Stimulated activated CD8-positive, alpha-beta memory T cell treated with anti-CD3 and anti-CD28 coated beads, Interleukin-7, amount 100 ng/mL, for 1 hour (primary cell): ENCODE results near the gene EMC9.

ENCODE experiments used
- DNase-seq, 2 donors: peaks; one replicate each; pipeline ENCODE4 v3.0.0-alpha.2; 2020; ENCODE audit warnings: low read depth in 2 of 2

Gene EMC9, protein sequence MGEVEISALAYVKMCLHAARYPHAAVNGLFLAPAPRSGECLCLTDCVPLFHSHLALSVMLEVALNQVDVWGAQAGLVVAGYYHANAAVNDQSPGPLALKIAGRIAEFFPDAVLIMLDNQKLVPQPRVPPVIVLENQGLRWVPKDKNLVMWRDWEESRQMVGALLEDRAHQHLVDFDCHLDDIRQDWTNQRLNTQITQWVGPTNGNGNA

DNA sequence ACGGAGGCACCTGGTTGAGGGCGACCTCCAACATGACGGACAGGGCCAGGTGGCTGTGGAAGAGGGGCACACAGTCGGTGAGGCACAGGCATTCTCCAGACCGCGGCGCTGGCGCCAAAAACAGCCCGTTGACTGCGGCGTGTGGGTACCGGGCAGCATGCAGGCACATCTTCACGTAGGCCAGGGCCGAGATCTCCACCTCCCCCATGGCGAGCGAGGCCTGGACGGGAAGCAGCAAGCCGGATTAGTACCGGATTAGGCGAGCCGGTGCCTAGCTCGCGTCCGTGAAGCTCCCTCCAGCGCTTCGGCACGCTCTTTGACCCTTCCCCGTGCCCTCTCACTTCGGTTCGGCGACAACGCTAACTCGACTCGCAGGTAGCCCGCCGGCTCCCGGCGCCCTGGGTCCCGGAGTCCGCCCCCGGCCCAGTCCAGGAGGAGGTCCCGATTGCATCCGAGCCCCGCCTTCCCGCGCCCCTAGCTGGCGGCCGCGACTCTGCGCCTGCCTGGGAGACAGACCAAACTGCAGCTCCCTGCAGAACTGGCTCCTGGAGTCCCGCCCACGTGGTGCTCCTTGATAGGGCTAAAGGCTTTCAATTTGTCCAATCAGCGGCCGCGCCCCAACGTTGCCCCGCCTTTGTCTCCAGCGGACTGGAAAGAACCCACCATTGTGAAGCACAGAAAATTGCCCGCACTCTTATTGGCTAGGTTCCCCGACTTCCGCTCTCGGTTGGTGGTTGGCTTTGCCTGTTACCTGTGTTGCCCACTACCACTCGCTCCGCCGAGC, at the start of gene EMC9:
EMC9 (minus strand) TSS at position 495 of the 784 bp plus-strand sequence; CDS start at position 208, 287 bp downstream.
- peak; percentile 97 to 98 for DNase-seq

DNA sequence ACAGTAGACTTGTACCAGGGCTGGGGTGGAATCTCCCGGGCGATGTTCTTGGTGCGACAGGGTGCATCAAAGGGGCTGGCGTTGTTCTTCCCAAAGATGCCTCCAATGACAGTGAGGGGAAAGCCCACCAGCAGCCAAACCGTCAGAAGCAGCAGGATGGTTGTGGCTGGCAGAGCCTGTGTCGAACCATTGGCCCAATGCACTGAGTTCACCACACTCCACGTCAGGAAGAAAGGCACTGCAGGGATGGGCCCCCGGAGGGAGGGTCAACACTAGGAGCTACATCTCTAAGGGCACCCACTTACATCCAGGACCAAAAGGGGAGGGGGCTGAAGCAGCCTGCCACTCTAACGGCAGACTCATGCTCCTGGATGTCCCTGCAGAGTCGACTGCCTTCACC, 49.0 kb upstream of the EMC9 start:
- DNase-seq: no peak

DNA sequence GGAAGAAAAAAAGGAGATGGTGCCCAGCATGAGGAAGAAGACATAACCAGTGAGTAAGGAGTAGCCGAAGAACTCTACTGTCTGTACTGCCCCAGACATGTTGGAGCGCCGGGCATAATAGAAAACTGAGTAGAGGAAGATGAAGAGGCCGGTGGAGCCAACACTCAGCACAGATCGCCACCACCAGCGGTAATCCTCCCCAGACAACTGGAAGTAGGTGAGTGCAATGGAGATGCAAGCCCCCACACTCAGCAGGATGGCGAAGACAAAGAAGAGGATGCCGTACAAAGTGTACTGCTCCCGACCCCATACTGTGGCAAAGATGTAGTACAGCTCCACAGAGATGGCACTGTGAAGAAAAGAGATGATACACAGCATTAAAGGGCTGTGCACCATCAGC, 48.1 kb upstream of the EMC9 start:
- no peak for DNase-seq

DNA sequence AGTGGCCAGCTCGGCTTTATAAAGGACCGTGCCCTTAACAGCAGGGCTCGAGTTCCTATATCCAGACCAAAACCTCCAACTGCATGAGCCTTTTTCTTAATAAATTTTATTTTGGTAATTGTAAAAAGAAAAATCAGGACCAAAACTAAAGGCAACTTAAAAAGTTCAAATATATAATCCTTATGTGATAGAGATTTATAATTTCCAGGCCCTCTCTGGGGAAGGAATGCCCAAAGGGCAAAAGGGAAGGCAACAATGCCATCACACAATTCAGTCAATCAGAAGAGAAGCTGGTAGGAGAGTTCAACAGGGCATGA, 47.6 kb upstream of the EMC9 start:
- DNase-seq: no peak

DNA sequence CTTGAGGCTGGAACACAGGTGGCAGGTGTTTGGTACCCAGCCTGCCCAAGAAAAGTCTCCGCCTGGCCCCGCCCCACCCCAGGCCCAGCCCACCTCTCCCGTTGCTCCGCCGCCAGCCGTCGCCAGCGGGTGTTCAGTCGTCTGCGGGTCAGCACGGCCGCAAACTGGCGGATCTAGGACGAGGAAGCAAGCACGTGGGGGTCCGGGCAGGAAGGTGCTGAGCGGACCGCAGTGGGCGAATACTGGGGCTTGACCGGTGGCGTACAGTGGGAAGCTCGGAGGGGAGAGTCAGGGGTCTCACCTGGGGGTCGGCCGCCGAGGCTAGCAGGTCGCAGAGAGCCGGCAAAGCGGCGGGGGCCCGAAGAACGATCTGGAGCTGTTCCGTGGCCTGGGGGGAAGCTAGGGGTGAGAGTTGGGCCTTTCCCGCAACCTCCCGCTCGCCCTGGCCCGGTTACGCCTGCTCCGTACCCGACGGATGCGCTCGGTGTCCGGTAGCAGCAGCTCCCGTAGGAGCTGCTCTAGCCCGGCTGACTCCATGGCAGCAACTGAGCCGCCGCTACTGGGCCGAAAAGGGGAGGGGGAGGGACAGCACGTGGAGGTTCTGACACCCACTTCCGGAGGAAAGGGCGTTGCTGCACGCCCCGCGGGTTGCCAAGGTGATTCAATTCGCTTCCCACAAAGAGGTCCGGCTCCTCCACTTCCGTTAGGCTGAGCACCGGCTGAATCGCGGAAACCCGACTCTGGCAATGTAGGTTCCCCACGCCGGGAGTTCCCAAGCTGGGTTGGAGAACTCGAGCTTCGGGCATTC, 47.1 kb upstream of the EMC9 start, which contains the start of gene IPO4:
IPO4 (minus strand) TSS at position 566 of the 808 bp plus-strand sequence; CDS start at position 537, 29 bp downstream.
- peak; percentile 90 for DNase-seq

DNA sequence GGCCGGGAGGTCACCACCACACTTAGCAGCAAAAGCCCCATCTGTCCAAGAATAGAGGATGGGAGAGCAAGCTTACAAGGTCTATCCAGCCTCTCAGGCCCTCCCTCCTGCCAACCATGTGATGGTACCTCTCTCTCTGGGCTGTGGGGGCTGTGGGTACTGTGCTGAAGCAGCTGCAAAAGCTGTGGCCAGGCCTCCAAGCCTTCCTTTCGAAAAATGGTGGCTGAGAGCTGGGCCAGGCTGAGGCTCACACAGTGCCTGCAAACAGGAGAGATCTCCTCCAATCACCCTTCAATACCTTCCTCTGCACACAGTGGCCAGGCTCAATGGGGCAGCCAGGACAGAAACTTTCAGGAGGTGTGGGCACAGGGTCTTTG, 46.1 kb upstream of the EMC9 start:
- no peak for DNase-seq

DNA sequence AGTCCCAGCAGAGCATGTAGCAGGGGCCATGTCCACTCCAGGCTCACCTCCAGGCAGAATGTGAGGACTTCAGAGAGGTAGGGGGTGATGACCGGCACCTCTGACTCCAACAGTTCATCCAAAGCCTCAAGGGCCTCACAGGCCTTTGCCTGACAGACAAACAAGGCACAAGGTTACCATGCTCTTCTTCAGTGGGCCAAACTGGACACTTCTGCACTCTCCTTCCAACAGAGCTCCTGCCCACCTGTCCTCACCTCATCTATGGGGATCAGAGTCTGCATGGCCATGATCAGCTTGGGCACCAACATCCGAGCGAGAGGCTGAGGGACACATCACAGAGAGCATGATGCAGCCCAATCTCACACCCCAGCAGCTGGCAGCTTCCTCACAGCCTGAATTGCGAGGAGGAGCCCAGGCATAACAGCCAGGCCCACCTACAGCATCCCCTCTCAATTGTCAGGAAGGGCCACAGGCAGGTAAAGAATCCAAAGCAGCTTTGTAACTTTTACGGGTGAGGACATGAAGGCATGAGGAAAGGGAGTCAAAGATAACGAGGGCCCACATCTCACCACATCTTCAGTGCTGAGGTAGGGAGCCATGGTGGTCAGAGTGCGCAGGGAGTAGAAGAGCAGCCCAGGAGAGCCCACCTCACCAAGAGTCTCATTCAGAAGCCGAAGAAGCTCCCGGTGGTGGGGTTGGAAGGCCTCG, 45.6 kb upstream of the EMC9 start:
- DNase-seq: no peak

DNA sequence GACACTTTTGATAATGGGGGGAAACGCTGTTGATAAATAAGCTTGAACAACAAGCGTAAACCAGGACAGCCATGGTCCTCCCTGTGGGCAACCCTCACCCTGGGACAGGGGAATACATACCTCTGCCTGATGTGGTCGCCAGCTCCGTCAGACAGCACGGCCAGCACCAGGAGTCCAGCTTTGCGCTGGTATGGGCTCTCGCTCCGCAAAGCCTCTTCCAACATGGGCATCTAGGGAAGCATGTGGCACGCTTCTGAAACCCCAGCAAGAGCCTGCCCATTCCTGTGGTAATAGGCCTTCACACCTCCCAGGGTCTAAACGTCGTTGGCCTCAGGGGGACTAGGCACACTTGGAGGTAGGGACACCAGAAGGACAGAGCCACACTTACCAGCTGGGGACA, 44.4 kb upstream of the EMC9 start:
- DNase-seq: no peak

DNA sequence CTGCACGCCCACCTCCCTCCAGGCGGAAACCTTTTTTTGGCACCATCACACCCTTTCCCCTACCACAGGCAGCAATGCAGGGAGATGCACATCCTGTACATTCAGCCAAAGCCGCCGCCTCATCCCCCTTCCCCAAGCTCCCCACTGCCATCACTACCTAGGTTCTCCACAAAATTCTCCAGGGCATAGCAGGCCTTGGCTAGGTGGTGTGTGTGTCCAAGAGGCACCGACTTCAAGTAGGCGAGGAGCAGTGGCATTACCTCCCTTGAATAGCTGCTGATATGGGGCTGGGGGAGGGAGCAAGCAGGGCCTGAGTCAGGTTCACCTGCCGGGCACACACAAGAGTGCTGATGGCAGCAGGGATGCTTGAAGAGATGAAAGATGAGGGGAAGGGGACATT, 43.6 kb upstream of the EMC9 start:
- no peak for DNase-seq

DNA sequence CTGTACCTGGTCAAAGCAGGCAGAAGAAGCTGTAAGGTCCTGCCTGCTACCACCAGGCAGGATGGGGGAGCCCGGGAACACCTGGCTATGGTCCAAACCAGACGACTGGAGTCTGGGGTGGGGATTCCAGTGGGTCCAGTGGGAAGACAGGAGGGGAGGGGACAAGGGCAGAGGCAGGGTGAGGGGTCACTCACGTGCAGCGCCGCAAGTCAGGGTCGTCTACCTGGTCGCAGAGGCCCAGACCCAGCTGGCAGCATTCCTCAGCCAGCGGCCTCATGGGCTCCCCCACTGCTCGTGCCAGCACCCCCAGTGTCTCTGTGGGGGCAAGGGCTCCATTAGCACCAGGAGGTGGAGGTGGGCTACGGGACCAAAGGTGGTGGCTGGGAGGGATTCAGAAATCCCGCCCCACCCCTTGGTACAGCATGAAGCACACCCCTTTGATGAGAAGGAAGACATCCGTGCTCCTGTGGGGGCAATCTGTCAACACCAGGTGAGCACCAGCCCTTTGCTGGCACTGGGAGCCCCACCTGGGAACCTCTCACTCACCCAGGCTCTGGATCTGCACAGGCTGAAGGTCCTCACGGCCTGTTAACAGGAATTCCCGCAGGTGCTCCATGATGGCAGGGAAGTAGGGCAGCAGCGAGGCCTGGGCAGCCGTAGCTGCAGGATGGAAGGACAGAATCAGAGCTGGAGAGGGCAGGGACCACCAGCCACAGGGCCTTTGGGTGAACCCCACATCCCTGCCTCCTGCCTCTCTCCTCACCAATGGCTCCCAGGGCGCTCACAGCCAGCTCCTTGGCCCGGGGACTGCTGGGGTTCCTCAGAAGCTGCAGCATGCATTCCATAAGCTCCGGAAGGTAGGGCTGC, 42.9 kb upstream of the EMC9 start:
- no peak for DNase-seq

DNA sequence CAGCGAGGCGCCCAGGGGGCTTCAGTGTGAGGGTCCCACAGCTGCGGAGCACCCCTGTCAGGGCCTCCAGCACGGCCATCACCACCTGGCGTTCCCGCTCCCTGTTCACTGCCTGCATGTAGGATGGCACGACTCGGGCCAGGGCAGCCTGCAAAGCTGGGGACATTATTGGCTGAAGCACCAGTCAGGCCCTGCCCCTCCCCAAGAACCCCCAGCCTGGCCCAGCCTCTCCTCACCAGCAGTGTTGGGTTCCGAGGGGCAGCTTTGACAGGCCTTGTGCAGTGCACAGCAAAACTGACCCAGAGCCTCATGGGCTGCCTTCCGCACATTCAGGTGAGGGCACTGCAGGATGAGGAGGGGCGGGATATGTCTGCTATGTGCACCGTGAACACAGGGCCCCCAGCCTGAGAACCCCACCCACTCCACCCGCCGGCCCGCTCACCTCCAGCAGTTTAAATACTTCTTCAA, 41.7 kb upstream of the EMC9 start:
- DNase-seq: no peak

DNA sequence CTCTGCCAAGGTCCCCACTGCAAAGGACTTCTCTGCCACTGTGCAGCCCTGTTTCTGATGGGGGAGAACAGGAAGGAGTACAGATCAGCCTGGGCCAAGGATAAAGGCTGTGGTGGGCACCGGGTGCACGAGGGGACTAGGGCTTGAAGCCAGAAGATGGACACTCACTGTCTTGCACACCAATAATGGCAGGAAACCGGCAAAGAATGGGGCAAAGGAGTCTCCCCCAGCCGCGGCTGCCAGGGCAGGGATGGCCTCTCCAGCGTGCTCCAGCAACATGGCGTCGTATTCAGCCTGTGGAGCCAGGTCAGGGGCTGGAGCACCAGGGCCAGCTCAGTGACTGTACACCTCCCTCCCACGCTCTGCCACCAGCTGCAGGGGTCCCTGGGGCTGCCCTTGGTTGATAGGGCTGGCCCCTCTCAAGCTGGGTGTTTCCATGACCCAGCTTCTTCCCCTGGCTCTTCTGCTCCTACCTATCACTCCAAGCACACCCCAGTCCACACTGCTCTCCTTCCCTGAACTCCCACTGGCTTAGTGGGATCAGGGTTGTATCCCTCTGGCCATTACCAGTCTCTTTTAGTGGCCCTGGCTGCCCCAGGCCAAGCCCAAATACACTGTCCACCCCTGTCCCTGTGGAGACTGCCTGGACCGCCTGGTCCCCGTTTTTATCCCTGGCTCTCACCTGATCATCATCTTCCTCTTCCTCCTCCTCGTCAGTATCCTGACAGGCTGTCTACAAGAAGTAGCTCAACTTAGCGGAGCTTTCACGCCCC, 40.9 kb upstream of the EMC9 start:
- no peak for DNase-seq

DNA sequence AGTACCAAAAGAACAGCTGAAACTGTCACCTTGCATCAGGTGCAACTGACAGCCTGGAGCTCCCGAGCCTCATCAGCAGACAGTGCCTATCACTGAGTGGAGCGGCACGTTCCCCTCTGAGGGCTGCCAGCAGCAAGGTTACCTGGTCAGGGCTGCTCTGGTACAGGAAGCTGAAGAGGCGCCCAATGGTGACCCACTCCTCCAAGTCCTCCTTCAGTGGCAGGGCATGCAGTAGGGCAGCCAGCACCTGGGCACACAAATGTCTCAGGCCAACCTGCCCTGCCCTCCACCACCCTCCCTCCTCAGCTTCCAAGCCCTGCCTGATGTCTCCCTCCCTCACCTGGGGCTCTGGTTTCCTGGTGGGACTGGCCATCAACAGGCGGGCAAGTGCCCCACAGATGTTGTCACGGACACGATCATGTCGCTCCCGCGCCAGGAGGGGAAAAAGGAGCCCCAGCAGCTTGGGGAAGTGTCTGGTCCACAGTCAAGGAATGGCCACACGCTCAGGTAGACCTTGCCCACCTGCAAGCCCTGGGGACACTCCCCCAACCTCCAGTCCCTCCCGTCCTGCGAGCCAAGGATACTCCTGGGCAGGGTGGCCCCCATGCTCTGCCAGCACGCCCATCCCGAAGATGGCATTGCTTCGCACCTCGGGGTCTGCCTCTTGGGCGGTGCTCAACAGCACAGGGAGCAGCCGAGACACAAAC, 40.1 kb upstream of the EMC9 start:
- DNase-seq: no peak

DNA sequence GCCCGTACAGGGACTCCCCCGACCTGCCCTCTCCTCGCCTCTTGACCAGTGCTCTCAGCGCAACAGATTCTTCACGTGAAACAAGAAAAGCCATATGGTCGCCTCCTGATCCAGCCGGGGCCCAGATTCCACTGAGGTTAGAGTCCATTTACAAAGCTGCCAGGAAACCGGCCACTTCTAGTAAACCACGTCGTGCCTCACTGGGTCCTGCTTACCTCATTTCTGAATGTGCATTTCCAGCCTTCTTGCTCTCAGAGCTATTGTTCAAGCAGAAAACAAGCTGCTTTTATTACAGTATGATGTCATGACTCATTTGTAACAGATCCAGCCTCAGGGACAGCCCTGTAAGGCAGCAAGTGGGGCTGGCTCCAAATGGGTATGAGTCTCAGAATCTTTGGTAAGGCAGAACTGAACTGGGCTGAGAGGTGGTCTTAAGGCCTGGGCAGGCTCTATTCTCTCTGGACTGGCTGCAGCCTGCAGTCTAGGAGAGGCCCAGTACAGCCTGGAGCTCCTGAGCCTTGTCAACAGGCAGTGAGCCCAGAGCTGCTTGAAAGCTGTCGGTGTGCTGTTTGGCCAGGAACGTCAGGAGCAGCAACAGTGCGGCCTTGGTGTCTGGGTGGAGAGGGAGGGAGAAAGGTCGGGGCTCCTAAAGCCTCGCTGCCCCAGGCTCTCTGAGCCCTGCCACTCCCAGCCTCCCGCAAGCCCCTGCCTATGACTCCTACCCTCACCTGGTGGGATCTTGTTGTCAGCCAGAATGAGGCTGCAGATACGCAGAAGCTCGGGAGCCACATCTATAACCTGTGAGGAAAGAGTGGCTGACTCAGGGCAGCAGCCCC, 38.8 kb upstream of the EMC9 start:
- no peak for DNase-seq

DNA sequence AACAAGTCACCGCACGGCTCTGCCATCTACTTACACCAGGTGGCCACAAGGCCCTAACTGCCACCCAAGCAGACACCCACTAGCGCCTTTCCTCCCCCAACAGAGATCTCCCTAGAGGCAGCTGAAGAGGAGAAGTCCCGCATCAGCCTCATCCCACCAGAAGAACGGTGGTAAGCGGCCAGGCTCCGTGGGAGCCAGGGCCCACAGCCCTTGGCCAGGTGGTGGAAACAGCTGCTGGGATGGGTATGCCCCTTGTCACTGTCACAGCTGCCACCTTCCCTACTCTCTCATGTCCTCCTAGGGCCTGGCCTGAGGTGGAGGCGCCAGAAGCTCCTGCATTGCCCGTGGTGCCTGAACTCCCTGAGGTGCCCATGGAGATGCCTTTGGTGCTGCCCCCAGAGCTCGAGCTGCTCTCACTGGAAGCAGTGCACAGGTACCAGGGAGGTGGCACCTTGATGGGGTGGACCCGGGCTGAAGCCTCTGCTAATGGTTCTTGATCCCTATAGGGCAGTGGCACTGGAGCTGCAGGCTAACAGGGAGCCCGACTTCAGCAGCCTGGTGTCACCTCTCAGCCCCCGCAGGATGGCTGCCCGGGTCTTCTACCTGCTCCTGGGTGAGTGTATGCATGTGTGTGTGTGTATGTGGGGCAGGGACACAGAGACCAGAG, 38.0 kb upstream of the EMC9 start:
- DNase-seq: no peak

DNA sequence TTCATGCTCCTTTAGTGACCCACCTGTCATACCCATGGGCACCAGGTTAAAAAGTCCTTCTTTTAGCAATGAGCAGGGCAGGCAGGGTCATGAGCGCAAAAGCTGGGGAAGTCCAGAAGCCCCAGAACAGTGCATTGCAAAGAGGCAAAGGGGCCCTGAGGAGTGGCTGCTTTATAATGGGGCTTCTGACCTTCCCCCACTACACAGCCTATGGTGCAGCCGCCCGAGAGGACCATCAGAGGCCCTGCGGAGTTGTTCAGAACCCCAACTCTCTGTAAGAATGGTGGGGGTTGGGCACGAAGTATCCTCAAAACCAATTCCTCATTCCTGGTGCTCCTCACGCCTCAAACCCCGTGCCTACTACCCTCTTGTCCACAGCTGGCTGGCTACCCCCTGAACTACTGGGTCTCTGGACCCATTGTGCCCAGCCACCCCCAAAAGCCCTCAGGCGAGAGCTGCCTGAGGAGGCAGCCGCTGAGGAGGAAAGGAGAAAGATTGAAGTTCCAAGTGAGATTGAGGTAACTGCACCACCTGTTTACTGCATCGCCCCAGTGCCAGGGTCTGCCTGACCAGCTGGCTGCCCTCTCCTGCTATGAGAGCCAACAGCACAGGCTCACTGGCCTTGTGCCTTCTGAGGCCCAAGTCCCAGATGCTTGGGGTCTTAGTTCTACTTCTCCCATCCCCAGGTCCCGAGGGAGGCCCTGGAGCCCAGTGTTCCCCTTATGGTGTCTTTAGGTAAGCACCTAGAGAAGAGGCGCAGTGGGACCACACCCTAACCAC, 37.2 kb upstream of the EMC9 start:
- no peak for DNase-seq

DNA sequence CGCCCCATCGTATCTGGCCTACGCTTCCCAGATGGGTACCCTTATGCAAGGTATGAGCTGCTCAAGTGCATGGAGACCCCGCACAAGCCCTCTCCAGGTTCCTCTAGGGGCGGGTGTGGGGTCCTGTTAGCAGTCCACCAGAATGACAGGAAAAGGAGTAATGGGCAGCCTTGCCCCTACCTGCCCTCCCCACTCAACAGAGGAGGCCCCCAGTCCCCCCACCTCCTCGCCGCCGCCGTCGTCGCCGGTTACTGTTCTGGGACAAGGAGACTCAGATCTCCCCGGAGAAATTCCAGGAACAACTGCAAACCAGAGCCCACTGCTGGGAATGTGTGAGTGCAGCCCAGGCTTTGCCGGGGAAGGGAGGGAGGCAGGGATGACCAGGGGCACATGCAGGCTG, 36.5 kb upstream of the EMC9 start:
- DNase-seq: no peak
